Astrocyte (in vitro differentiated cells and primary cell): ENCODE results near the gene TAP1. TPM values are rescaled to one million over a fixed set of nuclear protein-coding genes. Genes with fewer than 3 reads are reported as not detected.
"Not testable (repeated sequence)": the region's sequence is repeated elsewhere in the genome, so short reads cannot be mapped to it uniquely, and the experiment has no call there.

Source experiments
- DNase-seq: peaks from one replicate; pipeline ENCODE4 v3.0.0-alpha.2; 2010; ENCODE audit warnings: low read depth
- FAIRE-seq: peaks from 2 replicates; lab custom pipeline; 2011; peaks lifted over from hg19 to GRCh38; lab: Jason Lieb, UNC
- H2AFZ ChIP-seq: 2 replicates; pipeline ENCODE4 v1.6.0; 2012; ENCODE audit warnings: low read depth, low read length, inconsistent platforms
- H3K27ac ChIP-seq: 2 replicates; pipeline ENCODE4 v1.5.1; 2011; ENCODE audit warnings: low read depth, low read length, inconsistent platforms
- H3K27me3 ChIP-seq: 2 replicates; pipeline ENCODE4 v1.6.0; 2011; ENCODE audit warnings: low read length, inconsistent platforms; ENCODE audit not compliant: insufficient read depth
- H3K36me3 ChIP-seq: 2 replicates; pipeline ENCODE4 v1.5.1; 2011; ENCODE audit warnings: low read length, inconsistent platforms; ENCODE audit not compliant: insufficient read depth
- H3K4me1 ChIP-seq: 2 replicates; pipeline ENCODE4 v1.5.1; 2011; ENCODE audit warnings: low read length, inconsistent platforms; ENCODE audit not compliant: insufficient read depth
- H3K4me2 ChIP-seq: 2 replicates; pipeline ENCODE4 v1.6.0; 2012; ENCODE audit warnings: low read length, inconsistent platforms
- H3K4me3 ChIP-seq: 2 replicates; pipeline ENCODE4 v1.5.1; 2011; ENCODE audit warnings: low read depth, mild to moderate bottlenecking, low read length, inconsistent platforms; ENCODE audit not compliant: insufficient read depth
- H3K79me2 ChIP-seq: 2 replicates; pipeline ENCODE4 v1.6.0; 2012; ENCODE audit warnings: mild to moderate bottlenecking, low read length, inconsistent platforms; ENCODE audit not compliant: insufficient read depth
- H3K9ac ChIP-seq: 2 replicates; pipeline ENCODE4 v1.6.0; 2012; ENCODE audit warnings: mild to moderate bottlenecking, low read length, inconsistent platforms
- H3K9me3 ChIP-seq: 2 replicates; pipeline ENCODE4 v1.5.1; 2012; ENCODE audit warnings: low read depth, mild to moderate bottlenecking, low read length, inconsistent platforms; ENCODE audit not compliant: insufficient read depth
- H4K20me1 ChIP-seq: 2 replicates; pipeline ENCODE4 v1.6.0; 2012; ENCODE audit warnings: low read length, inconsistent platforms; ENCODE audit not compliant: insufficient read depth
- H3K27ac Mint-ChIP-seq: one replicate; pipeline ENCODE4 v1.8.0; 2021; ENCODE audit warnings: mild to moderate bottlenecking, mixed read lengths; ENCODE audit not compliant: unreplicated experiment
- H3K27me3 Mint-ChIP-seq: one replicate; pipeline ENCODE4 v1.8.0; 2021; ENCODE audit warnings: low read depth, mixed read lengths; ENCODE audit not compliant: unreplicated experiment
- H3K36me3 Mint-ChIP-seq: one replicate; pipeline ENCODE4 v1.8.0; 2021; ENCODE audit warnings: low read depth, mixed read lengths; ENCODE audit not compliant: unreplicated experiment
- H3K4me1 Mint-ChIP-seq: one replicate; pipeline ENCODE4 v1.8.0; 2021; ENCODE audit warnings: low read depth, mixed read lengths; ENCODE audit not compliant: unreplicated experiment
- H3K4me3 Mint-ChIP-seq: one replicate; pipeline ENCODE4 v1.8.0; 2021; ENCODE audit warnings: mild to moderate bottlenecking, moderate library complexity, mixed read lengths; ENCODE audit not compliant: unreplicated experiment
- H3K9me3 Mint-ChIP-seq: one replicate; pipeline ENCODE4 v1.8.0; 2021; ENCODE audit warnings: mild to moderate bottlenecking, mixed read lengths; ENCODE audit not compliant: unreplicated experiment
- EZH2 ChIP-seq: IDR thresholded peaks from 2 replicates; pipeline ENCODE4 v1.6.1; 2012; ENCODE audit warnings: mild to moderate bottlenecking, low read length, inconsistent platforms; ENCODE audit not compliant: insufficient read depth
- total RNA-seq: library from RNA; stranded (reverse); gene quantifications from 2 replicates; pipeline ENCODE4 v1.2.1, GENCODE V29; 2021
- TF ChIP-seq, protein P1 (sequence below): IDR thresholded peaks from 2 replicates; pipeline ENCODE4 v1.5.1; 2011; ENCODE audit warnings: low read depth, mild to moderate bottlenecking, inconsistent platforms, low read length, moderate library complexity; ENCODE audit not compliant: insufficient read depth

The TAP1 gene
- total RNA-seq, 1 donor from 2014 or later = 135 TPM

DNA sequence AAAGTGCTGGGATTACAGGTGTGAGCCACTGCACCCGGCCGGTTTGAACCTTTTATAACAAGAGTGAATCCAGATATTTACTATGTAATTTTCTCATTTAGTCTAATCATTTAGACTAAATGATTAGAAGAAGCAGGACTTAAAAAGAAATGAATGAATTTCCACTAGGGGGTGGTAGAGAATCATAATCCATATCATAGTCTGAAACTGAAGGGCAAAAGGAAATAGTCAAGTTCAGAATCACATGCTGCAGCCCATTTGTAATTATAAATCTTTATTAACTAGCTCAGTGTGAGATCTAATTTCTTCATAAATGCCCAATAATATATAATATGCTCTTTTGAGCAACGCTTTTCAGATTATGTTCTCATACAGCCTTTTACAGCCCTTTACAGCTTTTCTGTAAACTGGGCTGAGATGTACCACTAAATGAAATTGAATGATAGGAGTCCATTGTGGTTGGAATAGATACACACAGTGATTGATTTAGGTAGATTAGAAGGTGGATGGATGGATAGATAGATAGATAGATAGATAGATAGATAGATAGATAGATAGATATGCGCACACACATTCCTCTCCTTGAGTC, 32.3 kb upstream of the TAP1 start:
- H3K27me3 ChIP-seq = peaks cover 3% of the 10 kb centered on the region
- no peak overlapping the region for H2AFZ ChIP-seq
- H3K27ac ChIP-seq = no peak overlapping the region
- H3K36me3 Mint-ChIP-seq = no peaks in the 10 kb centered on the region
- H3K27ac Mint-ChIP-seq = no peak overlapping the region
- peaks cover 7% of the 10 kb centered on the region for H3K4me1 ChIP-seq
- H3K9me3 ChIP-seq = no peaks in the 10 kb centered on the region
- no peaks in the 10 kb centered on the region for H3K9me3 Mint-ChIP-seq
- no peak overlapping the region for H3K4me3 ChIP-seq
- no peak overlapping the region for H3K9ac ChIP-seq
- peaks cover 3% of the 10 kb centered on the region for H3K4me1 Mint-ChIP-seq
- DNase-seq (peak; percentile 49), FAIRE-seq (no peak)
- TF ChIP-seq, protein P1, sequence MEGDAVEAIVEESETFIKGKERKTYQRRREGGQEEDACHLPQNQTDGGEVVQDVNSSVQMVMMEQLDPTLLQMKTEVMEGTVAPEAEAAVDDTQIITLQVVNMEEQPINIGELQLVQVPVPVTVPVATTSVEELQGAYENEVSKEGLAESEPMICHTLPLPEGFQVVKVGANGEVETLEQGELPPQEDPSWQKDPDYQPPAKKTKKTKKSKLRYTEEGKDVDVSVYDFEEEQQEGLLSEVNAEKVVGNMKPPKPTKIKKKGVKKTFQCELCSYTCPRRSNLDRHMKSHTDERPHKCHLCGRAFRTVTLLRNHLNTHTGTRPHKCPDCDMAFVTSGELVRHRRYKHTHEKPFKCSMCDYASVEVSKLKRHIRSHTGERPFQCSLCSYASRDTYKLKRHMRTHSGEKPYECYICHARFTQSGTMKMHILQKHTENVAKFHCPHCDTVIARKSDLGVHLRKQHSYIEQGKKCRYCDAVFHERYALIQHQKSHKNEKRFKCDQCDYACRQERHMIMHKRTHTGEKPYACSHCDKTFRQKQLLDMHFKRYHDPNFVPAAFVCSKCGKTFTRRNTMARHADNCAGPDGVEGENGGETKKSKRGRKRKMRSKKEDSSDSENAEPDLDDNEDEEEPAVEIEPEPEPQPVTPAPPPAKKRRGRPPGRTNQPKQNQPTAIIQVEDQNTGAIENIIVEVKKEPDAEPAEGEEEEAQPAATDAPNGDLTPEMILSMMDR = peak; percentile 52
- TF ChIP-seq EZH2 = no peak
- H3K4me2 ChIP-seq = no peak overlapping the region
- no peaks in the 10 kb centered on the region for H3K79me2 ChIP-seq
- no peak overlapping the region for H3K4me3 Mint-ChIP-seq
- no peaks in the 10 kb centered on the region for H3K27me3 Mint-ChIP-seq
- no peaks in the 10 kb centered on the region for H4K20me1 ChIP-seq
- no peaks in the 10 kb centered on the region for H3K36me3 ChIP-seq

DNA sequence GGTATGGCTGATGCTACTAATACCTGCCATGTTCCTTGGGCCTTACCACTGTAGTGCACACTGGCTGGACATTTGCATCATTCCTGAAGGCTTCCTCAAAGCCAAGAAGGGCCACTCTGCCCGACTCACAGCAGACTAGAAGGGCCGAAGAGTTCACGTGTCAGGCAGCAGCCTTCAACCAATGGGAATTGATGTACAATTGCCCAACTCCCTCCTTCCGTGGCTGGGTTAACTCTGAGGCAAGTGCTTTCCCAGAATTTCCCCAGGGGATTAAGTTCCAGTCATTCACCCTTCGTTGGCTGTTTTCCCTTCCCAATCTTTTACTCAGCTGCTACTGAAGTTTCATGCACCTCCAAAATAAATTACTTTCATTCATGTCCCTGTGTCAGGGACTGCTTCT, 30.3 kb upstream of the TAP1 start:
- H3K4me1 ChIP-seq = peaks cover 7% of the 10 kb centered on the region
- no peaks in the 10 kb centered on the region for H3K27me3 Mint-ChIP-seq
- no peak overlapping the region for H3K27ac Mint-ChIP-seq
- no peaks in the 10 kb centered on the region for H3K9me3 ChIP-seq
- no peak overlapping the region for H3K4me2 ChIP-seq
- FAIRE-seq (no peak), DNase-seq (peak; percentile 6)
- no peak overlapping the region for H3K9ac ChIP-seq
- H3K4me3 ChIP-seq = no peak overlapping the region
- no peaks in the 10 kb centered on the region for H4K20me1 ChIP-seq
- H3K4me3 Mint-ChIP-seq = no peak overlapping the region
- H3K79me2 ChIP-seq = no peaks in the 10 kb centered on the region
- peaks cover 22% of the 10 kb centered on the region for H3K27me3 ChIP-seq
- TF ChIP-seq EZH2 = no peak
- TF ChIP-seq, protein P1 = no peak
- no peaks in the 10 kb centered on the region for H3K36me3 Mint-ChIP-seq
- no peak overlapping the region for H2AFZ ChIP-seq
- H3K36me3 ChIP-seq = no peaks in the 10 kb centered on the region
- peaks cover 3% of the 10 kb centered on the region for H3K9me3 Mint-ChIP-seq
- H3K27ac ChIP-seq = no peak overlapping the region
- peaks cover 3% of the 10 kb centered on the region for H3K4me1 Mint-ChIP-seq

DNA sequence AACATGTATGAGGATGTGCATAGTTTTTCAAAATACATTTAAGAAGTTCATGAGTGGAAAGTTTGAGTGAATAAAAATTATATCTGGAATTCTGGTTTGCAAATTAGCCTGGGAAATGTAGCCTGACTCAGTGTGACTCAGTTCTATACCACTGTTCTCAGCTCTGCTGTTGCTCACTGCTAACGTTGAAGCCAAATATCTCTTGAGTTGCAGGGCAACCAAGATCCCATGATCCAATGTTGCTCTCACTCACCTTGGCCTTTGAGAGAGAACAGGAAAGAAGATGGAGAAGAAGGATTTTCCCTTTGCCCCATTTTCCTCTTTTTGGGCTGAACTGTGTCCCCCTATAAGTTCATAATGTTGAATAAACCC, 29.4 kb upstream of the TAP1 start:
- peaks cover 3% of the 10 kb centered on the region for H3K4me1 Mint-ChIP-seq
- Histone ChIP-seq H3K9me3 (no peaks in the 10 kb centered on the region), H3K4me3 (no peak overlapping the region), H3K79me2 (no peaks in the 10 kb centered on the region), H3K27ac (no peak overlapping the region), H2AFZ (no peak overlapping the region), H4K20me1 (no peaks in the 10 kb centered on the region), H3K36me3 (no peaks in the 10 kb centered on the region), H3K27me3 (peaks cover 22% of the 10 kb centered on the region), H3K4me1 (peaks cover 7% of the 10 kb centered on the region), H3K9ac (no peak overlapping the region), H3K4me2 (no peak overlapping the region)
- peak; percentile 36 for DNase-seq
- H3K36me3 Mint-ChIP-seq = no peaks in the 10 kb centered on the region
- no peaks in the 10 kb centered on the region for H3K27me3 Mint-ChIP-seq
- H3K27ac Mint-ChIP-seq = no peak overlapping the region
- TF ChIP-seq EZH2 = no peak
- TF ChIP-seq, protein P1 = no peak
- no peak overlapping the region for H3K4me3 Mint-ChIP-seq
- no peak for FAIRE-seq
- peaks cover 3% of the 10 kb centered on the region for H3K9me3 Mint-ChIP-seq

DNA sequence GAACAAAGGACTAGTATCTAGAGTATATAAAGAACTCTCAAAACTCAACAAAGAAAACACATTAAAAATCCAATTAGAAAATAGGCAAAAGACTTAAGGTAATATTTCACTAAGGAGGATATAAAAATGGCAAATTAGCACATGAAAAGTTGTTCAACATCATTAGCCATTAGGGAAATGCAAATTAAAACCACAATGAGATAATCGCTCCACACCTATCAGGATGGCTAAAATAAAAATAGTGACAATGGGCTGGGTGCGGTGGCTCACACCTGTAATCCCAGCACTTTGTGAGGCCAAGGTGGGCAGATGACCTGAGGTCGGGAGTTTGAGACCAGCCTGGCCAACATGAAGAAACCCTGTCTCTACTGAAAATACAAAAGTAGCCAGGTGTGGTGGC, 27.5 kb upstream of the TAP1 start:
- not testable (repeated sequence) for H3K4me3 Mint-ChIP-seq
- peaks cover 28% of the 10 kb centered on the region for H3K27me3 ChIP-seq

More for the DNA sequence above, 27.5 kb upstream of the TAP1 start:
- not testable (repeated sequence) for H3K27ac ChIP-seq, H3K9me3 ChIP-seq, H3K9ac ChIP-seq, H4K20me1 ChIP-seq, H3K4me1 Mint-ChIP-seq, H3K4me1 ChIP-seq, DNase-seq, H3K36me3 ChIP-seq, H3K27me3 Mint-ChIP-seq, H3K79me2 ChIP-seq, H3K9me3 Mint-ChIP-seq, H3K4me3 ChIP-seq, H3K36me3 Mint-ChIP-seq, FAIRE-seq, H2AFZ ChIP-seq, H3K4me2 ChIP-seq, H3K27ac Mint-ChIP-seq
